C4-2B (cell line): Measurements from ENCODE around the gene ZNF593OS.

ENCODE experiments used
- ZFX ChIP-seq: fragments of 450-650 bp; IDR thresholded peaks from 2 replicates; pipeline ENCODE4 v1.6.1; 2017
- TF ChIP-seq, protein P1 (sequence below): fragments of 450-650 bp; conservative IDR thresholded peaks from 2 replicates; pipeline ENCODE4 v1.5.1; 2017; ENCODE audit warnings: mild to moderate bottlenecking

DNA sequence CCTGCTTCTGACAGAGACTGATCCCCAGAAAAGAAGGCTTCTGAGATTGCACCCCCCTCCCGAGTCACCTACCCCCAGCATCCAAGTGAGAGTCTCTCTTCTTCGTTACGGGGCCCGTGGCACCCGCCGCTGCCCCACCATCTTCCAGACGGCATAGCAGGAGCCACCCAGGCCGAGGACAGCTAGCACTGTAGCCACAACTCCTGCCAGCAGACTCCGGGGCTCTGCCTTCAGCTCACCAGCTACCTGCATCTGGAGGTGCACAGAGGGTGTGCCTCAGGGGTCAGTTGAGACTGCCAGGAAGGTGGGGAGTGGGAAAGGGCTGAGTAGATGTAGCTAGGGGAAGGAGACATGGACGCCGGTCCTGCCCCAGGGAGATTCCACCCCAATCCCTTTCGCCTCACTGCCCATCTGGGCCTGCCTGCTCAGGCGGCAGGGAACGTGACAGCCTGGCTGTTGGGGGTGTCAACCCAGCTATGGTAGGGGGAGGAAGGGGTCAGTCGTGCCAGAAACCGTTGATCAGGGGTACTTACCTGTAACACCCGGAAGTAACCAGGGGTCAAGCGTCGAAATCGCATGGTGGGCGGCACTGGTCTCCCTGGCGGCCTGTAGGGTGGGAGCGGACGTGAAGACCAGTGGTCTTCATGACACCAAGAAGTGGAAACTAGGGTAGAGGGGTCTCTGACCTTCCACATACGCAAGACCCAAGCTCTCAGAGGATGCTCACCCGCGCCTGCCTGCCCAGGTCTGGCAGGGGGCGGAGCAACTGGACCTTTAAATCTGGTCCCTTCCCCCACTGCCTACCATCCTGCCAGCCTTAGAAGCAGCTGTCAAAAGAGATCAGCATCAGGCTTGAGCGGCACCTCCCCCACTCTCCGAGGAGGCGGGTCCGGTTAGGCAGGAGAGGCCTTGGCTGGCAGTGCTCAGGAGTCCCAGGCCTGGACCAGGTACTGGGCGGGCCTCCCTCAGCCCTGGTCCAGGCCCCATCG is at the start of gene ZNF593OS:
- TF ChIP-seq, protein P1, sequence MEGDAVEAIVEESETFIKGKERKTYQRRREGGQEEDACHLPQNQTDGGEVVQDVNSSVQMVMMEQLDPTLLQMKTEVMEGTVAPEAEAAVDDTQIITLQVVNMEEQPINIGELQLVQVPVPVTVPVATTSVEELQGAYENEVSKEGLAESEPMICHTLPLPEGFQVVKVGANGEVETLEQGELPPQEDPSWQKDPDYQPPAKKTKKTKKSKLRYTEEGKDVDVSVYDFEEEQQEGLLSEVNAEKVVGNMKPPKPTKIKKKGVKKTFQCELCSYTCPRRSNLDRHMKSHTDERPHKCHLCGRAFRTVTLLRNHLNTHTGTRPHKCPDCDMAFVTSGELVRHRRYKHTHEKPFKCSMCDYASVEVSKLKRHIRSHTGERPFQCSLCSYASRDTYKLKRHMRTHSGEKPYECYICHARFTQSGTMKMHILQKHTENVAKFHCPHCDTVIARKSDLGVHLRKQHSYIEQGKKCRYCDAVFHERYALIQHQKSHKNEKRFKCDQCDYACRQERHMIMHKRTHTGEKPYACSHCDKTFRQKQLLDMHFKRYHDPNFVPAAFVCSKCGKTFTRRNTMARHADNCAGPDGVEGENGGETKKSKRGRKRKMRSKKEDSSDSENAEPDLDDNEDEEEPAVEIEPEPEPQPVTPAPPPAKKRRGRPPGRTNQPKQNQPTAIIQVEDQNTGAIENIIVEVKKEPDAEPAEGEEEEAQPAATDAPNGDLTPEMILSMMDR: no peak
- no peak for TF ChIP-seq ZFX
